Breast epithelium (tissue), 3 donors: ENCODE data around the gene KRTAP9-4.

Experiments used
- CTCF ChIP-seq, 3 donors: fragments of 450-650 bp; IDR thresholded peaks; one replicate each; pipeline ENCODE4 v1.5.1; 2016 to 2017; ENCODE audit warnings: antibody characterized with exemption in 3 of 3, mild to moderate bottlenecking in 3 of 3, moderate library complexity in 3 of 3
- POLR2A ChIP-seq: fragments of 450-650 bp; IDR thresholded peaks from one replicate; pipeline ENCODE4 v1.6.1; 2016; ENCODE audit warnings: antibody characterized with exemption, mild to moderate bottlenecking, moderate library complexity

GRCh38 chr17:41230094-41230493, 19.4 kb upstream of the KRTAP9-4 start:
- TF ChIP-seq CTCF (IDR thresholded peaks at IDR 0.05) (no peak), POLR2A (no peak)
